Esophagus mucosa (tissue), 1 donor: ENCODE data around the gene RBMS1. TPM values are rescaled to one million over a fixed set of nuclear protein-coding genes. Genes with fewer than 3 reads are reported as not detected.

ENCODE experiments used
- ATAC-seq: fragments of 200-7000 bp; cut with Tn5 transposase; one replicate; pipeline ENCODE4 v1.9.1; 2020
- total RNA-seq: library from RNA; stranded (reverse); gene quantifications from one replicate; pipeline ENCODE4 v1.2.4, GENCODE V29; 2023
- donor health status: DM: yes; HTN: yes; CAD: no.

RBMS1 gene
- total RNA-seq, 1 donor from 2014 or later: 28.2 TPM

GRCh38 chr2:160298960-160299359 is 194.6 kb downstream of the RBMS1 start:
- no peak for ATAC-seq

GRCh38 chr2:160295519-160296207 is 197.9 kb downstream of the RBMS1 start:
- no peak for ATAC-seq

GRCh38 chr2:160294889-160295288 is 198.7 kb downstream of the RBMS1 start:
- ATAC-seq: no peak

- peak; percentile 90 for ATAC-seq
Observed at GRCh38 chr2:160294339-160294803, 199.2 kb downstream of the RBMS1 start.

- peak; percentile 69 for ATAC-seq
Observed at GRCh38 chr2:160293391-160294091, 200.1 kb downstream of the RBMS1 start.

- no peak for ATAC-seq
Observed at GRCh38 chr2:160292225-160292624, 201.4 kb downstream of the RBMS1 start.

- no peak for ATAC-seq
Observed at GRCh38 chr2:160291382-160291781, 202.2 kb downstream of the RBMS1 start.

GRCh38 chr2:160290598-160290997 is 203.0 kb downstream of the RBMS1 start:
- ATAC-seq: no peak

- ATAC-seq: no peak
Observed at GRCh38 chr2:160289831-160290230, 203.8 kb downstream of the RBMS1 start.

- ATAC-seq: no peak
Observed at GRCh38 chr2:160289126-160289525, 204.5 kb downstream of the RBMS1 start.

- peak; percentile 74 for ATAC-seq
Observed at GRCh38 chr2:160288324-160288723, 205.3 kb downstream of the RBMS1 start.

GRCh38 chr2:160287476-160287875 is 206.1 kb downstream of the RBMS1 start:
- ATAC-seq: no peak

GRCh38 chr2:160286551-160286950 is 207.1 kb downstream of the RBMS1 start:
- no peak for ATAC-seq

GRCh38 chr2:160283675-160284074 is 209.9 kb downstream of the RBMS1 start:
- no peak for ATAC-seq

GRCh38 chr2:160282063-160282580 is 211.5 kb downstream of the RBMS1 start:
- no peak for ATAC-seq

GRCh38 chr2:160281213-160281612 is 212.4 kb downstream of the RBMS1 start:
- no peak for ATAC-seq

GRCh38 chr2:160279813-160280465 is 213.7 kb downstream of the RBMS1 start:
- peak; percentile 51 for ATAC-seq

GRCh38 chr2:160278879-160279177 is 214.8 kb downstream of the RBMS1 start:
- no peak for ATAC-seq

- ATAC-seq: peak; percentile 68
Observed at GRCh38 chr2:160278101-160278878, 215.3 kb downstream of the RBMS1 start.

GRCh38 chr2:160277151-160277550 is 216.5 kb downstream of the RBMS1 start:
- ATAC-seq: no peak

GRCh38 chr2:160275656-160276055 is 218.0 kb downstream of the RBMS1 start:
- ATAC-seq: no peak

- no peak for ATAC-seq
Observed at GRCh38 chr2:160271171-160272086, 222.2 kb downstream of the RBMS1 start.
